Measurements from ENCODE around the gene KLHL5. TPM values are rescaled to one million over a fixed set of nuclear protein-coding genes. Genes with fewer than 3 reads are reported as not detected.
A peak's percentile ranks its signal among the peaks of the same experiment; 100 is the strongest.

The KLHL5 gene
- total and polyA plus RNA-seq, 4 donors: 8.6 to 56.2 (median 32.8) TPM

GRCh38 chr4:39044956-39045826, 16.8 kb upstream of the KLHL5 start:
- ATAC-seq (ENCODE audit: insufficient read depth, low FRiP score): peak; percentile 7
- WGBS, 2 donors: 1% methylated on average over 49 to 82 of the region's 82 CpGs
- Histone ChIP-seq H3K9ac (ENCODE audit: insufficient read depth in 1 of 2, low read length in 2 of 2) (peak overlapping the region in 1 of 2 donors; percentile 30), H3K4me1 (ENCODE audit: control insufficient read depth in 5 of 5, insufficient read depth in 5 of 5, low read length in 5 of 5) (peaks cover 0 to 16% (median 5%) of the 10 kb centered on the region in 5 donors), H3K27me3 (ENCODE audit: control insufficient read depth in 3 of 3, insufficient read depth in 3 of 3, low read length in 2 of 3) (no peaks in the 10 kb centered on the region), H3K36me3 (ENCODE audit: control insufficient read depth in 4 of 4, insufficient read depth in 4 of 4, low read length in 4 of 4) (no peaks in the 10 kb centered on the region), H3K9me3 (ENCODE audit: control insufficient read depth in 4 of 4, insufficient read depth in 3 of 4, low read length in 3 of 4) (no peaks in the 10 kb centered on the region), H3K27ac (ENCODE audit: low read depth in 1 of 2, low read length in 1 of 2) (peak overlapping the region; percentile 84 to 85), H3K4me3 (peak overlapping the region; percentile 76)
- DNase-seq: peak; percentile 54 to 71 (median 61)
- no peak for TF ChIP-seq CTCF (IDR thresholded peaks at IDR 0.05; ENCODE audit: control extremely low read depth, extremely low read depth)

GRCh38 chr4:39045827-39046221, 16.2 kb upstream of the KLHL5 start:
- Histone ChIP-seq H3K27ac (ENCODE audit: low read depth in 1 of 2, low read length in 1 of 2) (peak overlapping the region; percentile 84 to 85), H3K9me3 (ENCODE audit: control insufficient read depth in 4 of 4, insufficient read depth in 3 of 4, low read length in 3 of 4) (no peaks in the 10 kb centered on the region), H3K4me1 (ENCODE audit: control insufficient read depth in 5 of 5, insufficient read depth in 5 of 5, low read length in 5 of 5) (peaks cover 0 to 16% (median 5%) of the 10 kb centered on the region in 5 donors), H3K36me3 (ENCODE audit: control insufficient read depth in 4 of 4, insufficient read depth in 4 of 4, low read length in 4 of 4) (no peaks in the 10 kb centered on the region), H3K27me3 (ENCODE audit: control insufficient read depth in 3 of 3, insufficient read depth in 3 of 3, low read length in 2 of 3) (no peaks in the 10 kb centered on the region), H3K4me3 (peak overlapping the region; percentile 76), H3K9ac (ENCODE audit: insufficient read depth in 1 of 2, low read length in 2 of 2) (no peak overlapping the region)
- DNase-seq (peak in 2 of 3 donors; percentile 38 to 46), ATAC-seq (ENCODE audit: insufficient read depth, low FRiP score) (no peak)
- TF ChIP-seq CTCF (IDR thresholded peaks at IDR 0.05; ENCODE audit: control extremely low read depth, extremely low read depth): no peak
- 22 to 28% methylated on average over 3 of the region's 3 CpGs for WGBS, 2 donors

GRCh38 chr4:39046249-39046648, 15.8 kb upstream of the KLHL5 start:
- DNase-seq (no peak), ATAC-seq (ENCODE audit: insufficient read depth, low FRiP score) (no peak)
- H3K9ac ChIP-seq (ENCODE audit: insufficient read depth in 1 of 2, low read length in 2 of 2): no peak overlapping the region
- no peaks in the 10 kb centered on the region for H3K36me3 ChIP-seq (ENCODE audit: control insufficient read depth in 4 of 4, insufficient read depth in 4 of 4, low read length in 4 of 4)
- WGBS, 2 donors: 69 to 71% methylated on average over 8 of the region's 8 CpGs
- H3K4me1 ChIP-seq (ENCODE audit: control insufficient read depth in 5 of 5, insufficient read depth in 5 of 5, low read length in 5 of 5): peaks cover 0 to 16% (median 5%) of the 10 kb centered on the region in 5 donors
- no peaks in the 10 kb centered on the region for H3K27me3 ChIP-seq (ENCODE audit: control insufficient read depth in 3 of 3, insufficient read depth in 3 of 3, low read length in 2 of 3)
- peak overlapping the region in 1 of 2 donors; percentile 23 for H3K27ac ChIP-seq (ENCODE audit: low read depth in 1 of 2, low read length in 1 of 2)
- no peak for TF ChIP-seq CTCF (IDR thresholded peaks at IDR 0.05; ENCODE audit: control extremely low read depth, extremely low read depth)
- H3K9me3 ChIP-seq (ENCODE audit: control insufficient read depth in 4 of 4, insufficient read depth in 3 of 4, low read length in 3 of 4): no peaks in the 10 kb centered on the region
- H3K4me3 ChIP-seq: no peak overlapping the region

Measured in lung (tissue), 12 donors.